HepG2 (cell line): Measurements from ENCODE around the gene MEGF6. TPM values are rescaled to one million over a fixed set of nuclear protein-coding genes. Genes with fewer than 3 reads are reported as not detected.

Experiments
- ARNTL ChIP-seq: sonication (generic); formaldehyde crosslinking; IDR thresholded peaks from 2 replicates; pipeline ENCODE4 v1.4.0; 2020; ENCODE audit warnings: mild to moderate bottlenecking, missing genetic modification reagents
- CHCHD3 ChIP-seq: sonication (generic); formaldehyde crosslinking; IDR thresholded peaks from 2 replicates; pipeline ENCODE4 v1.8.0; 2022; ENCODE audit warnings: mild to moderate bottlenecking, missing genetic modification reagents, moderate library complexity
- GFI1 ChIP-seq: sonication (generic); formaldehyde crosslinking; IDR thresholded peaks from 2 replicates; pipeline ENCODE4 v1.5.0; 2020; ENCODE audit warnings: missing genetic modification reagents, mild to moderate bottlenecking, borderline replicate concordance
- NAIF1 ChIP-seq: sonication (generic); formaldehyde crosslinking; IDR thresholded peaks from 2 replicates; pipeline ENCODE4 v1.5.0; 2020; ENCODE audit warnings: mild to moderate bottlenecking, missing genetic modification reagents, borderline replicate concordance
- NR2F6 ChIP-seq, 2 experiments: IDR thresholded peaks; 2 replicates each; pipeline ENCODE4 v1.6.1; 2016; ENCODE audit warnings: antibody characterized with exemption in 1 of 2, mild to moderate bottlenecking in 1 of 2
- REL ChIP-seq: sonication (generic); formaldehyde crosslinking; conservative IDR thresholded peaks from 2 replicates; pipeline ENCODE4 v1.8.0; 2022; ENCODE audit warnings: mild to moderate bottlenecking, missing genetic modification reagents, moderate library complexity
- SKI ChIP-seq: fragments of 450-650 bp; IDR thresholded peaks from one replicate; pipeline ENCODE4 v1.6.1; 2018; ENCODE audit warnings: mild to moderate bottlenecking; ENCODE audit not compliant: partially characterized antibody
- SP1 ChIP-seq, 2 experiments: fragments of 450-650 bp in 1 of 2; sonication (generic) in 1 of 2; formaldehyde crosslinking in 1 of 2; IDR thresholded peaks; 2 replicates each; pipeline versions ENCODE4 v1.4.0 to v1.6.1; 2016 to 2020; ENCODE audit warnings: missing genetic modification reagents in 1 of 2
- SRSF4 ChIP-seq: fragments of 200-400 bp; formaldehyde crosslinking; IDR thresholded peaks from one replicate; pipeline ENCODE4 v1.6.1; 2018; ENCODE audit warnings: mild to moderate bottlenecking, low read depth, low read length, moderate library complexity; ENCODE audit not compliant: poor library complexity, severe bottlenecking
- TAF1 ChIP-seq: sonication (generic); formaldehyde crosslinking; IDR thresholded peaks from 2 replicates; pipeline ENCODE4 v1.4.0; 2020; ENCODE audit warnings: missing genetic modification reagents
- THYN1 ChIP-seq: sonication (generic); formaldehyde crosslinking; IDR thresholded peaks from 2 replicates; pipeline ENCODE4 v1.8.1; 2023; ENCODE audit warnings: low read depth, mild to moderate bottlenecking, moderate library complexity, missing genetic modification reagents, borderline replicate concordance
- ZFYVE20 ChIP-seq: sonication (generic); formaldehyde crosslinking; IDR thresholded peaks from 2 replicates; pipeline ENCODE4 v1.8.0; 2023; ENCODE audit warnings: low read depth, mild to moderate bottlenecking, moderate library complexity, missing genetic modification reagents, borderline replicate concordance
- ZMYM4 ChIP-seq: sonication (generic); formaldehyde crosslinking; IDR thresholded peaks from 2 replicates; pipeline ENCODE4 v1.8.1; 2023; ENCODE audit warnings: mild to moderate bottlenecking, missing genetic modification reagents
- ZNF263 ChIP-seq: sonication (generic); formaldehyde crosslinking; IDR thresholded peaks from 2 replicates; pipeline ENCODE4 v1.4.0; 2020; ENCODE audit warnings: missing genetic modification reagents
- polyA plus RNA-seq, 8 experiments: library from polyadenylated mRNA; depleted of rRNA in 3 of 8; stranded (reverse) in 7 of 8; unstranded in 1 of 8; fragments of >200 nt; fragmentation: Illumina TruSeq in 4 of 8; extraction: Trizol in 4 of 8; gene quantifications; 2 replicates each; pipeline versions ENCODE4 v1.2.1 to v1.2.3, GENCODE V29; 2011 to 2016; ENCODE audit warnings: low read depth in 4 of 8, missing spikeins in 1 of 8, mixed read lengths in 1 of 8; ENCODE audit not compliant: insufficient read depth in 1 of 8
- total RNA-seq, 5 experiments: library from RNA; depleted of rRNA; stranded (reverse); fragments of >200 nt; fragmentation: Illumina TruSeq; extraction: Trizol; gene quantifications; 2 replicates each; pipeline ENCODE4 v1.2.3, GENCODE V29; 2016; ENCODE audit warnings: low read depth in 1 of 5
- TF ChIP-seq, protein P1 (sequence below): IDR thresholded peaks from 2 replicates; pipeline ENCODE4 v1.6.1; 2016; ENCODE audit warnings: missing compliant biosample characterization, missing genetic modification reagents, borderline replicate concordance
- TF ChIP-seq, protein P2 (sequence below): sonication (generic); formaldehyde crosslinking; IDR thresholded peaks from 2 replicates; pipeline ENCODE4 v1.5.1; 2020; ENCODE audit warnings: mild to moderate bottlenecking, missing genetic modification reagents, borderline replicate concordance
- TF ChIP-seq, protein P3 (sequence below): sonication (generic); formaldehyde crosslinking; IDR thresholded peaks from 2 replicates; pipeline ENCODE4 v1.5.0; 2020; ENCODE audit warnings: missing genetic modification reagents
- TF ChIP-seq, protein P4 (sequence below): sonication (generic); formaldehyde crosslinking; IDR thresholded peaks from 2 replicates; pipeline ENCODE4 v1.8.0; 2022; ENCODE audit warnings: mild to moderate bottlenecking, missing genetic modification reagents, borderline replicate concordance

The MEGF6 gene
- total and polyA plus RNA-seq, 2 of the 13 experiments (the other 11 are each of a cell fraction or from before 2014, with no cell fraction given): 1.9 TPM

DNA sequence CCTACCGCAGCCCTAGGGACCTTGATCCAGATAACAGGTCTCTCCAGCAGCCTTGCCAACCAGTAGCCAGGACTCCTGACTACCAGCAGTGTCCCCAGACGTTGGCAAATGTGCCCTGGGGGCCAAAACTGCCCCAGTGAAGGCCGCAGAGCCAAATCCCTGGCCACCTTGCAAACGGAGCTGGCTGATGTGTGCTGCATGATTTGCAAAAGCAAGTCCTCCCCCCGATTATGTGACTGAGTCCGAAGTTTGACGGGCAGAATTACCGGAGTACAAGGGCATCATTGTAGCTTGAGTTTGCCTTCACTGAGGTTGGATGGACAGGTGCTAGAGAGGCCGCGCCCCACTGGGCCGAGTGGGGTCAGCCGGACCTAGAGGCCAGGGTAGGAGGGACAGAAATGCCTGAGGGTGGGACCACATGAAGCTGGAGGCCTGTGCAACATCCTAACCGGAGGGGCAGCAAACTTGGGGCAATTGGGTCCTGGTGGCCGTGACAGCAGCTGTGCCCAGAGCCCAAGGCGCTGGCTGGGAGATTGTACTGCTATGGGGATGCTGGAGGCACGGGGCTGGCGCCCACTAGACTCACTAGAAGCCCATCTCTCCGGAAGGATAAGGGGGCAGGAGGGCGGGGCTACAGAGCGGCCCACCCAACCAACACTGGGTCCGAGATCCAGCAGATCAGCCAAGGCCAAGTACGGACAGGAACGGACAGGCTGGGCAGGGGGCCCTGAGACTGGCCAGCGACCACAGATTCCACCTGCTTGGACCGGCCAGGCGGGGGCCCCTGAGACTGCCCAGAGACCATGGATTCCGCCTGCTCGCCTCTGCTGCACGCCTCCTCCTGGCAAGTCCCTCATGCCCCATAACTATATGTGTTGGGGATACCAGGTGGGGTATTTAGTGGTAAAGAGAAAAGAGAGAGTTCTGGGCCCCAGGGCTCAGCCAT is 154.1 kb downstream of the MEGF6 start (continued):
- TF ChIP-seq, protein P1, sequence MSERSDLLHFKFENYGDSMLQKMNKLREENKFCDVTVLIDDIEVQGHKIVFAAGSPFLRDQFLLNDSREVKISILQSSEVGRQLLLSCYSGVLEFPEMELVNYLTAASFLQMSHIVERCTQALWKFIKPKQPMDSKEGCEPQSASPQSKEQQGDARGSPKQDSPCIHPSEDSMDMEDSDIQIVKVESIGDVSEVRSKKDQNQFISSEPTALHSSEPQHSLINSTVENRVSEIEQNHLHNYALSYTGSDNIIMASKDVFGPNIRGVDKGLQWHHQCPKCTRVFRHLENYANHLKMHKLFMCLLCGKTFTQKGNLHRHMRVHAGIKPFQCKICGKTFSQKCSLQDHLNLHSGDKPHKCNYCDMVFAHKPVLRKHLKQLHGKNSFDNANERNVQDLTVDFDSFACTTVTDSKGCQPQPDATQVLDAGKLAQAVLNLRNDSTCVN (CRISPR knock-in tag): 0 out of 2 replicates have a peak, but pooled peaks have one; percentile 40
- TF ChIP-seq CHCHD3 (CRISPR knock-in tag): no peak
- TF ChIP-seq NR2F6 (IDR thresholded peaks at IDR 0.05): peak; percentile 73
- peak; percentile 77 for TF ChIP-seq NR2F6 (CRISPR knock-in tag; IDR thresholded peaks at IDR 0.05)
- no peak for TF ChIP-seq THYN1
- no peak for TF ChIP-seq SP1 (IDR thresholded peaks at IDR 0.05)
- TF ChIP-seq SP1 (CRISPR knock-in tag; IDR thresholded peaks at IDR 0.05): no peak
- no peak for TF ChIP-seq SRSF4
- TF ChIP-seq NAIF1 (CRISPR knock-in tag): peak; percentile 25; the same call in 1 of the 2 replicates
- no peak for TF ChIP-seq REL (CRISPR knock-in tag)
- TF ChIP-seq, protein P2, sequence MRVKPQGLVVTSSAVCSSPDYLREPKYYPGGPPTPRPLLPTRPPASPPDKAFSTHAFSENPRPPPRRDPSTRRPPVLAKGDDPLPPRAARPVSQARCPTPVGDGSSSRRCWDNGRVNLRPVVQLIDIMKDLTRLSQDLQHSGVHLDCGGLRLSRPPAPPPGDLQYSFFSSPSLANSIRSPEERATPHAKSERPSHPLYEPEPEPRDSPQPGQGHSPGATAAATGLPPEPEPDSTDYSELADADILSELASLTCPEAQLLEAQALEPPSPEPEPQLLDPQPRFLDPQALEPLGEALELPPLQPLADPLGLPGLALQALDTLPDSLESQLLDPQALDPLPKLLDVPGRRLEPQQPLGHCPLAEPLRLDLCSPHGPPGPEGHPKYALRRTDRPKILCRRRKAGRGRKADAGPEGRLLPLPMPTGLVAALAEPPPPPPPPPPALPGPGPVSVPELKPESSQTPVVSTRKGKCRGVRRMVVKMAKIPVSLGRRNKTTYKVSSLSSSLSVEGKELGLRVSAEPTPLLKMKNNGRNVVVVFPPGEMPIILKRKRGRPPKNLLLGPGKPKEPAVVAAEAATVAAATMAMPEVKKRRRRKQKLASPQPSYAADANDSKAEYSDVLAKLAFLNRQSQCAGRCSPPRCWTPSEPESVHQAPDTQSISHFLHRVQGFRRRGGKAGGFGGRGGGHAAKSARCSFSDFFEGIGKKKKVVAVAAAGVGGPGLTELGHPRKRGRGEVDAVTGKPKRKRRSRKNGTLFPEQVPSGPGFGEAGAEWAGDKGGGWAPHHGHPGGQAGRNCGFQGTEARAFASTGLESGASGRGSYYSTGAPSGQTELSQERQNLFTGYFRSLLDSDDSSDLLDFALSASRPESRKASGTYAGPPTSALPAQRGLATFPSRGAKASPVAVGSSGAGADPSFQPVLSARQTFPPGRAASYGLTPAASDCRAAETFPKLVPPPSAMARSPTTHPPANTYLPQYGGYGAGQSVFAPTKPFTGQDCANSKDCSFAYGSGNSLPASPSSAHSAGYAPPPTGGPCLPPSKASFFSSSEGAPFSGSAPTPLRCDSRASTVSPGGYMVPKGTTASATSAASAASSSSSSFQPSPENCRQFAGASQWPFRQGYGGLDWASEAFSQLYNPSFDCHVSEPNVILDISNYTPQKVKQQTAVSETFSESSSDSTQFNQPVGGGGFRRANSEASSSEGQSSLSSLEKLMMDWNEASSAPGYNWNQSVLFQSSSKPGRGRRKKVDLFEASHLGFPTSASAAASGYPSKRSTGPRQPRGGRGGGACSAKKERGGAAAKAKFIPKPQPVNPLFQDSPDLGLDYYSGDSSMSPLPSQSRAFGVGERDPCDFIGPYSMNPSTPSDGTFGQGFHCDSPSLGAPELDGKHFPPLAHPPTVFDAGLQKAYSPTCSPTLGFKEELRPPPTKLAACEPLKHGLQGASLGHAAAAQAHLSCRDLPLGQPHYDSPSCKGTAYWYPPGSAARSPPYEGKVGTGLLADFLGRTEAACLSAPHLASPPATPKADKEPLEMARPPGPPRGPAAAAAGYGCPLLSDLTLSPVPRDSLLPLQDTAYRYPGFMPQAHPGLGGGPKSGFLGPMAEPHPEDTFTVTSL (CRISPR knock-in tag): peak; percentile 70; the same call in 1 of the 2 replicates
- TF ChIP-seq, protein P3, sequence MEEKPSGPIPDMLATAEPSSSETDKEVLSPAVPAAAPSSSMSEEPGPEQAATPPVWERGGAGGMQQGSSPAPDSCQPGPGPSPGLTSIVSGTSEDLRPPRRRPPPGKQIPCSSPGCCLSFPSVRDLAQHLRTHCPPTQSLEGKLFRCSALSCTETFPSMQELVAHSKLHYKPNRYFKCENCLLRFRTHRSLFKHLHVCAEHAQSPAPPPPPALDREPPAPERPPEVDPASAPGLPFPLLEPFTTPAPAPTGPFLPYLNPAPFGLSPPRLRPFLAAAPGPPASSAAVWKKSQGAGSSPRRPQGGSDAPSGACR (CRISPR knock-in tag): no peak; the same call in 1 of the 2 replicates
- TF ChIP-seq SKI: peak; percentile 8
- TF ChIP-seq, protein P4, sequence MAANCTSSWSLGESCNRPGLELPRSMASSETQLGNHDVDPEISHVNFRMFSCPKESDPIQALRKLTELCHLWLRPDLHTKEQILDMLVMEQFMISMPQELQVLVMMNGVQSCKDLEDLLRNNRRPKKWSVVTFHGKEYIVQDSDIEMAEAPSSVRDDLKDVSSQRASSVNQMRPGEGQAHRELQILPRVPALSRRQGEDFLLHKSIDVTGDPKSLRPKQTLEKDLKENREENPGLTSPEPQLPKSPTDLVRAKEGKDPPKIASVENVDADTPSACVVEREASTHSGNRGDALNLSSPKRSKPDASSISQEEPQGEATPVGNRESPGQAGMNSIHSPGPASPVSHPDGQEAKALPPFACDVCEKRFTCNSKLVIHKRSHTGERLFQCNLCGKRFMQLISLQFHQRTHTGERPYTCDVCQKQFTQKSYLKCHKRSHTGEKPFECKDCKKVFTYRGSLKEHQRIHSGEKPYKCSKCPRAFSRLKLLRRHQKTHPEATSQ (CRISPR knock-in tag): no peak
- TF ChIP-seq TAF1 (CRISPR knock-in tag): peak; percentile 51; the same call in 1 of the 2 replicates
- peak; percentile 2; the same call in 1 of the 2 replicates for TF ChIP-seq ZFYVE20 (CRISPR knock-in tag)
- TF ChIP-seq ZMYM4 (CRISPR knock-in tag): peak; percentile 39; the same call in 1 of the 2 replicates
- peak; percentile 91 for TF ChIP-seq ZNF263
- TF ChIP-seq GFI1 (CRISPR knock-in tag): no peak
- 0 out of 2 replicates have a peak, but pooled peaks have one; percentile 17 for TF ChIP-seq ARNTL (CRISPR knock-in tag)
